GM18526 (cell line): ENCODE measurements around the gene STAP2.
A peak's percentile ranks its signal among the peaks of the same experiment; 100 is the strongest.

Source experiments
- POLR2A ChIP-seq: IDR thresholded peaks from 3 replicates; pipeline ENCODE4 v1.6.1; 2011; ENCODE audit not compliant: insufficient read length; ENCODE audit errors: extremely low read depth

Gene STAP2

GRCh38 chr19:4338441-4339355 is at the start of gene STAP2:
Gene STAP2, minus strand, starts transcription at chr19:4338827. Its CDS starts 74 bp downstream, at chr19:4338753.
- no peak for TF ChIP-seq POLR2A

DNA sequence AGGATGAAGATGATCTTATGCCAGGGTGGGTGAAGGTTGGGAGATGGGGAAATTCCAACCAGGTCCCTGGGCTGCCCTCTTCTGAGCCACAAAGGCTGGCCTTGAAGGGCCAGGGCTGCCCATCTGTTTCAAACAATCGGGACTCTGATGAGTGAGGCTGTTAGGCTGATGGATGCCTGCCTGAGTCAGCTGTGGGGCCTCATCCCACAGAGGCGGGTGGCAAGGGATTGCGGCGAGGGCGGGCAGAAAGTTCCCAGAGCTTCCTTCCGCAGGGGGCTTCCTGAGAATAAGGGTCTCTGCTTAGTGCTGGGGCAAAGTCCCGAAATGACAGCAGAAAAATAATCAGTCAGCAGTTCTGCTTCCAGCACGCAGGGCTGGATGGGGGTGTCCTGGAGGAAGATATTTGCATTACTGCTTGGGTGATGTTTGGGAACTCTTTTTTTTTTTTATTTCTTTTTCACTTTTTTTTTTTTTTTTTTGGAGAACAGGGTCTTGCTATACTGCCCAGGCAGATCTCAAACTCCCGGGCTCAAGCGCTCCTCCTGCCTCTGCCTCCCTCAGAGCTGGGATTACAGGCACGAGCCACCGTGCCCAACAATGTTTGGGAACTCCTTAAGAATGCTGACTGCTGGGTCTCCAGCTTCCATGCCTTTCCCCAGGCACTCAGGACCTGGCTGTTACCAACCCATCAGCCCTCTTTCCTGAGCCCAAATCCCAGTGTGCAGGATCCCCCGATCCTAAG is 47.6 kb upstream of the STAP2 start:
- TF ChIP-seq POLR2A: no peak

DNA sequence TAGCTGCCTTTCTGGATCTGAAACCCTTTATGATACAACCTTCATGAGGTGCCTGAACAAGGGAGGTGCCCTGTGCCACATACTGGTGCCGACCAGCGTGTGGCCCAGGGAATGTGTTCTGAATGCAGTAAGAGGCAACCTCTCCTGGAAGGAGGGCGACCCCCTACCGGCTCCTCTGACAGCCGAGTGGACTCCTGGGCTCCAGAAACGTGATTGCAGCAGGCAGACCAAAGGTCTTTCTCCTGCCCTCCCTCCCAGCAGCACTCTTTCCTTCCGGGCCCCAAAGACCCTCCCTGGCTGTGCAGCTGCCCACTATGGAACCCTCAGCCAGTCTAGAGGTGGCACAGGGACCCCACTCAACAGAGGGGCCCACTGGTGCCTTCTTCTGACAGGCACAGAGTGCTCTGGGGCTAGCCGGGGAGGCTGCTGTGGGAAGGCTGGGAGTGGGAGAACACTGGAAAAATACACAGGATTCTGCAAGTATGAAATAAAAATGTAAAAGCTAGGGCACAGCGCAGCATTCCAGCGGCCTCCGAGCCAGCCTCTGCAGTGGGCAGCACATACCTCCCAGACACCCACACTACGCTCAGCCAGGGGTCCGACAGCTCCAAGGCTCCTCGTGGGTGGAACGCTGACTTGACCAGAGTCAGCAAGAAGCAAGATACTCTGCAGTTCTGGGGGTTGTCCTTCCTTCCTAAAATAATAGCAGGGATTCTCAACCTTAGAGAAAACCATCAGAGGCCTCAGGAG is 46.8 kb upstream of the STAP2 start:
- TF ChIP-seq POLR2A: no peak

GRCh38 chr19:4380254-4380727 is 41.7 kb upstream of the STAP2 start:
- TF ChIP-seq POLR2A: no peak

- no peak for TF ChIP-seq POLR2A
Measured at GRCh38 chr19:4379383-4380253, 41.0 kb upstream of the STAP2 start.

- TF ChIP-seq POLR2A: no peak
Measured at GRCh38 chr19:4378886-4379285, 40.3 kb upstream of the STAP2 start.

GRCh38 chr19:4376991-4377781 is 38.6 kb upstream of the STAP2 start:
- TF ChIP-seq POLR2A: no peak

GRCh38 chr19:4376671-4376990 is 38.0 kb upstream of the STAP2 start:
- no peak for TF ChIP-seq POLR2A

- no peak for TF ChIP-seq POLR2A
Measured at GRCh38 chr19:4376028-4376670, 37.5 kb upstream of the STAP2 start.

- peak; percentile 44 for TF ChIP-seq POLR2A
Measured at GRCh38 chr19:4375164-4376027, 36.8 kb upstream of the STAP2 start.

DNA sequence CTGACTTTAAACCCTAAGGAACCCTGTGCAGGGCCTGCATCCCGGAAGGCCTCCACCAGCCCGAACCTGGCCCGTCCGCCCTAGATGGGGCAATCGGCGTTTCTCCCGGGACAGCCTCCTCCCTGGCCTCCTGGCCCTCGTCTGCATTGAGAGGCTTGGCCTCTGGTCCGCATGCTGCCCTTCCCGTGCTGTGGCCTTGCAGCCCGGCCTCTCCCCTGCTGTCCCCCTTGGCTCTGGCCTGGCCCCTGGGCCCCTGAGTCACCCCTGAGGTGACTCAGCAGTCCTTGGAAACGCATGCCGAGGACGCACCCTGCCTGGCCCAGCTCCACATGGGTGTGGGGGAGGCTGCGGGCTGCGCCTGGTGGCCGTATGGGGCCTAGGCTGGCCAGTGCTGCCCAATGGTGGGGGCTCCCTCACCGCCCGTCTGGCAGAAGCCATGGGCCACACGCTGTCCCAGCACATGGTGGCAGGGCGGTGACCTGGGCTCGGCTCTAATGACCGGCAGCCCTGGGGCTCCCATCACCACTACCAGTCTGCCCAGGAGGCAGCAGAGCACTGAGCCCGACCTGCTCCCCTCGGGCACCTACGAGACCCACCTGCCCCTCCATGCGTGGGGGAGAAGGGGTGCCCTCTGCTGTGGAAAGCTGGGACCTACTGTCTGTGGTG is 36.0 kb upstream of the STAP2 start:
- no peak for TF ChIP-seq POLR2A
